Activated T-cell treated with anti-CD3 and anti-CD28 coated beads for 4 hours (primary cell): Measurements from ENCODE around the gene LRRC31.

Source experiments
- DNase-seq: peaks from one replicate; pipeline ENCODE4 v3.0.0-alpha.2; 2020

The LRRC31 gene

DNA sequence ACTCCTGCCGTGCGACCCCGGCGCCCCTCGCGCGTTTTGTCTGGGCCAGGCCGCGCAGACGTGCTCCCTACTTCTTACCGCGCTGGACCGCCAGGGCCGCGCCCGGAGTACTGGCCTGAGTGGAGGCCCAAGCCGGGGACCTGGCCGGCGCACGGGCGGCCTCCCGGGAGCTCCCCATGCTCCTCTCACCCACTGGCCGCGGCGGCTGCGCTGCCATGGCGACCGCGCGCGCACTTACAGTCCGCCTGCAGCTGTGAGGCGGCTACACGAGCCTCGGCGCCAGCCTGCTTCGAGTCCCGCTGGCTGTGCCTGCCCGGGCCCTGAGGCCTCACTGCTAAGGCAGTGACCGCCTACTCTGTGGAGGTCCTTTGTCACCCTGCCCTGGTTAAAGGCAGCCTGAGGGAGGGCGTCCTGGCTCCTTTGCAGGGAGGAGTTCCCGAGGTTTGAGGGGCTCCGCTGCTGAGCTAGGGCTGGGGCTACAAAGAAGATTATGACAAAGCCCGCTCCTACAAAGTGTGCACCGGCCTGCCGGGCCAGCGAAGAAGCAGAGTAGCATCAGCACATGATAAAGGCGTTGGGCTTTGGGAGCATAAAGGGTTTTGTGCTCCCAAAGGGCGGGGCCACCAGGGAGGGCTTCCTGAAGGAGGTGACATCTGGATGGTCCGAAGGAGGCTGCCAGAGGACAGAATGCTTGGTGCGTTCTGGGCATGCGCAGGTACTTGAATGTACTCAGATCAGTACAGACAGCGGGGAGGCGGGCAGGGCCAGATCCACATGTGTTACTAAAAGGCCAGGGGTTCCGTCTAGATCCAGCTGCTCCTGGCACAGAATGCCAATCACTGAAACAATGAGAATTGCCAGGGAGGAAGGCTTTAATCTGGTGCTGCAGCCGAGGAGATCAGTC, 57.2 kb downstream of the LRRC31 start, which contains the start of the genes LRRC34 and LRRIQ4:
LRRC34 (minus strand) TSS at position 573 of the 904 bp plus-strand sequence; CDS start at position 217, 356 bp downstream.
LRRIQ4 (plus strand) TSS at position 539 of the 904 bp plus-strand sequence. CDS start 9,052 bp downstream, outside the sequence.
- peak; percentile 51 for DNase-seq

GRCh38 chr3:169811631-169812331, 58.0 kb downstream of the LRRC31 start:
- no peak for DNase-seq

DNA sequence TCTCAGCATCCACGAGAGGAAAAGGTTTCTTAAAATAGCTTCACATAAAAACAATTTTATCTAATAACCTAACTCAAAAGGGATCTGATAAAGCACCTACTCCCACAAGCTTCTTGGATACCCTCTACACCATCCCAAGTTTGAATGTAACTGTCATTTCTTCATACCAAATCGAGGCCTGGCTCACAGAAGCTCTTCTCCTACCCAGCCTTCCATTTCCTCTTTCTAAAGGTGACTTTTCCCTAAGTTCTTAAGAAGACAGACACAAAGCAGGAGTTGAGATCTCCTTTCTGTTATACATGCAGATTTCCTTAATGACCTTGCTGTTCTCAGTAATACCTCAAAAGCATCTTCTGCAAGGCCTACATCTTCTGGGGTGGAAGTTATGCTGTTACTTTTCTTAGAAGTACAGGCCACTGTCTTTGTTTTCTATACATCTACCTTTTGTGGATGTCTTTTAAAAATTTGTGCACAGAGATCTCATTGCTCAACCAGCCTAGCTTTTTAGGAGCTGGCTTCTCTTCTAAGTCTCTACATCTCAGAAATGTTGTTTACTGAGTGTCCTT, 60.4 kb downstream of the LRRC31 start:
- no peak for DNase-seq

DNA sequence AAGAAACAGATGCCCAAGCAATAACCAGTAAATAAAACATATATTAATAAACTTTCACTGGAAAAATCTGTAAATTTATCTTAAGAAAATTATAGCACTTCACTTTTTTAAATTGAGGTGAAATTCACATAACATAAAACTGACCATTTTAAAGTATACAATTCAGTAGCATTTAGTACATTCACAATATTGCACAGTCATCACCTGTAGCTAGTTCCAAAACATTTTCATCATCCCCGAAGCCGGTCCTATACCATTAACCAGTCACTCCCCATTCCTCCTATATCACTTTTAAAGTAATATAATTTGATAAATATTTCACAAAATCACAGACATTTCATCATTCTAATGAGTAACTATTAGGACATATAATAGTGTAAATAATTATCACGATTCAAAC, 65.1 kb downstream of the LRRC31 start:
- DNase-seq = no peak

- DNase-seq = no peak
Measured at GRCh38 chr3:169792359-169792758, 77.4 kb downstream of the LRRC31 start.

DNA sequence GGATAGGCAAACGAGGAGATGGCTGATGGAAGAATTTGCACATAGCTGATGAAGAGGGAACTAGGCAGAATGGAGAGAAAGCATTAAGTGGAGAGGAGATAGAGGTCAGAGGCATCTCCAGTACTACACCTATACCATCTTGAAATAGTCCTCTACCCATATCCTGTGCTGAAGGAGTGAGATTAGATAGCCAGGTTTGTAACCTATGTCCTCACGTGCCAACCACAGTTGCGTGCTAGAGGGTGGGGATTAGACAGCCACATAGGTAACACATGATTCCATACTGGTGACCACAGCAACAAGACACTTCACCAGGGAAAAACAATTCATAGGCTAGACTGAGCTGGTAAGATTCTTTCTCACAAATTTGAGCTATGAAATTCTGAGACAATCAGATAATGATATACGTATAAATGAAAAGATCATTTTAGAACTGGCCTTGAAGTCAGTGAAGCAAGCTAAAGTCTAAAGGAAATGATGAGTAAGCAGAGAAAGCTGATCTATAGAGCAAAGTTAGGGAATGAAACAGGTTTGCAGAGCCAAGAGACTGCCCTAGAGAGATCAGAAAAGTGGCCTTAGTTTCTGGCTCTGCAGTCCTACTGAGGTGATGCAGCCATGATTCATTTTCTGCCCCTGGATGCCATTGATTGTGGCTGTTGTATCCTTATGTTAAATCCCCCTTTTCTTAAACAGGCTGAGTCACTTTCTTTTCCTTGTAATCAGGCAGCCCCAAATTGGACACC, 78.9 kb downstream of the LRRC31 start:
- DNase-seq = no peak

DNA sequence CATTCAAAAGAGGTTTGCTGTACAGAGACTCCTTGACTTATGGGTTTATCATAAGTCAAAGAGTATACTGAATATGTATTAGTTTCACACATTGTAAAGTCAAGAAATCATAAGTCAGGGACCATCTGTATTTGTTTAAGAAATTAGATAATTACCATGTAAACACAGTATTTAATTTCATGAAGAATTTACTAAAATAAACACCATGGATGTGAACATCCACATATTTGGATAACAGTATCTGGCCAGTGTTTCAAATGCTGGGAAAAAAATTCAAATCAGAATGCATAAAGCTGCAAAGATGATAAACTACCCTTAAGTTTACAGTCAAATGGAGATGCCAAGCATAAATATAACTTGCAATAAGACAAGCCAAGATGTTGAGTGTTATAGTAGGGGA, 79.5 kb downstream of the LRRC31 start:
- no peak for DNase-seq
